HCT116 (cell line): ENCODE results near the gene SH3BP4. TPM values are rescaled to one million over a fixed set of nuclear protein-coding genes. Genes with fewer than 3 reads are reported as not detected.

Source experiments
- ATAC-seq: fragments of 200-7000 bp; cut with Tn5 transposase; 2 replicates; pipeline ENCODE4 v1.9.1; 2020; ENCODE audit warnings: mild to moderate bottlenecking, moderate library complexity
- BruUV-seq: library from RNA; stranded (reverse); fragments of 400-500 nt; replicated peaks from 2 replicates; lab custom pipeline; 2021; lab: Mats Ljungman, UMichigan
- CTCF ChIA-PET: fragments of 300-600 bp; sonication (Branson Sonifier 250); formaldehyde crosslinking; loops from one replicate; lab custom pipeline; 2021; ENCODE audit warnings: antibody characterized with exemption; lab: Charles Lee
- POLR2A ChIA-PET: fragments of 300-600, 350-600 bp; sonication (Branson Sonifier 250); formaldehyde crosslinking; loops from one replicate; lab custom pipeline; 2021; ENCODE audit warnings: antibody characterized with exemption; lab: Charles Lee
- RAD21 ChIA-PET, 2 experiments: fragments of 300-600 bp; sonication (Branson Sonifier 250); formaldehyde crosslinking; loops; one replicate each; lab custom pipeline; 2023; ENCODE audit warnings: low total read pairs in 2 of 2; ENCODE audit not compliant: uncharacterized antibody in 2 of 2, unreplicated experiment in 2 of 2, low non-redundant PET in 1 of 2; lab: Charles Lee
- DNase-seq: peaks from one replicate; pipeline ENCODE4 v3.0.0-alpha.2; 2010; ENCODE audit warnings: low read depth, low spot score
- H2AFZ ChIP-seq: fragments of 200-600 bp; shearing (Covaris generic), sonication (generic); 2 replicates; pipeline ENCODE4 v1.6.1; 2017; ENCODE audit warnings: low read depth, mixed run types, mixed read lengths, antibody characterized with exemption, low read length; ENCODE audit not compliant: poor library complexity, severe bottlenecking
- H3K27ac ChIP-seq: 2 replicates; pipeline ENCODE4 v1.5.1; 2012; ENCODE audit warnings: low read depth, low read length
- H3K27me3 ChIP-seq: fragments of 200-600 bp; sonication (generic); 2 replicates; pipeline ENCODE4 v1.6.1; 2016; ENCODE audit warnings: mixed run types, low read length, mixed read lengths; ENCODE audit not compliant: insufficient read depth
- H3K36me3 ChIP-seq, 2 experiments: fragments of 200-500 bp in 1 of 2; fragments of 200-600 bp in 1 of 2; sonication (Bioruptor generic) in 1 of 2; sonication (generic) in 1 of 2; 2 replicates each; pipeline versions ENCODE4 v1.5.1 to v1.6.1; 2014 to 2016; ENCODE audit warnings: low read length in 2 of 2, inconsistent platforms in 1 of 2, mixed read lengths in 1 of 2, mixed run types in 1 of 2; ENCODE audit not compliant: insufficient read depth in 2 of 2, control insufficient read depth in 1 of 2
- H3K4me1 ChIP-seq, 2 experiments: fragments of 200-600 bp in 1 of 2; sonication (generic) in 1 of 2; 2 replicates each; pipeline versions ENCODE4 v1.5.1 to v1.6.1; 2012 to 2017; ENCODE audit warnings: low read length in 2 of 2, inconsistent platforms in 1 of 2, mild to moderate bottlenecking in 1 of 2, mixed read lengths in 1 of 2, mixed run types in 1 of 2, moderate library complexity in 1 of 2; ENCODE audit not compliant: insufficient read depth in 2 of 2, control insufficient read depth in 1 of 2
- H3K4me2 ChIP-seq: fragments of 200-600 bp; sonication (generic); 2 replicates; pipeline ENCODE4 v1.6.1; 2017; ENCODE audit warnings: mixed run types, low read length, mixed read lengths
- H3K4me3 ChIP-seq, 2 experiments: fragments of 200-600 bp in 1 of 2; sonication (generic) in 1 of 2; replicated peaks in 1 of 2; 2 replicates each; pipeline ENCODE4 v1.5.1; 2011 to 2016; ENCODE audit warnings: low read length in 2 of 2, control low read depth in 1 of 2, low read depth in 1 of 2, mild to moderate bottlenecking in 1 of 2, mixed read lengths in 1 of 2, mixed run types in 1 of 2
- H3K79me2 ChIP-seq: fragments of 200-600 bp; sonication (generic); 2 replicates; pipeline ENCODE4 v1.6.1; 2017; ENCODE audit warnings: mild to moderate bottlenecking, mixed run types, low read length, moderate library complexity, mixed read lengths; ENCODE audit not compliant: insufficient read depth
- H3K9ac ChIP-seq: fragments of 200-600 bp; sonication (generic); 2 replicates; pipeline ENCODE4 v1.6.1; 2016; ENCODE audit warnings: low read length, mixed read lengths
- H3K9me2 ChIP-seq: fragments of 200-600 bp; sonication (generic), shearing (Covaris generic); 2 replicates; pipeline ENCODE4 v1.6.1; 2017; ENCODE audit warnings: mixed run types, mild to moderate bottlenecking, moderate library complexity; ENCODE audit not compliant: insufficient read depth
- H3K9me3 ChIP-seq, 2 experiments: fragments of 200-500 bp in 1 of 2; fragments of 200-600 bp in 1 of 2; sonication (Bioruptor generic) in 1 of 2; sonication (generic) in 1 of 2; 2 replicates each; pipeline ENCODE4 v1.6.1; 2014 to 2017; ENCODE audit warnings: low read length in 2 of 2, mixed read lengths in 2 of 2, inconsistent platforms in 1 of 2, low read depth in 1 of 2, mild to moderate bottlenecking in 1 of 2, mixed run types in 1 of 2, moderate library complexity in 1 of 2; ENCODE audit not compliant: control insufficient read depth in 1 of 2, insufficient read depth in 1 of 2
- H4K20me1 ChIP-seq: fragments of 200-600 bp; sonication (generic), shearing (Covaris generic); 2 replicates; pipeline ENCODE4 v1.6.1; 2017; ENCODE audit warnings: mixed run types, mild to moderate bottlenecking, moderate library complexity; ENCODE audit not compliant: insufficient read depth
- CEBPB ChIP-seq: IDR thresholded peaks from 2 replicates; pipeline ENCODE4 v1.6.1; 2012; ENCODE audit warnings: low read depth
- EGR1 ChIP-seq: IDR thresholded peaks from 2 replicates; pipeline ENCODE4 v1.6.1; 2012; ENCODE audit warnings: low read depth
- EZH2 ChIP-seq: fragments of 200-600 bp; sonication (generic); IDR thresholded peaks from 2 replicates; pipeline ENCODE4 v1.6.1; 2017; ENCODE audit warnings: antibody characterized with exemption, mixed run types
- EZH2phosphoT487 ChIP-seq: fragments of 200-600 bp; IDR thresholded peaks from 2 replicates; pipeline ENCODE4 v1.6.1; 2018; ENCODE audit warnings: antibody characterized with exemption, borderline replicate concordance
- FOSL1 ChIP-seq: IDR thresholded peaks from 2 replicates; pipeline ENCODE4 v1.6.1; 2012; ENCODE audit warnings: low read depth
- JUND ChIP-seq: IDR thresholded peaks from 2 replicates; pipeline ENCODE4 v1.6.1; 2012
- POLR2A ChIP-seq: IDR thresholded peaks from 2 replicates; pipeline ENCODE4 v1.7.0; 2011; ENCODE audit warnings: borderline replicate concordance; ENCODE audit not compliant: insufficient read depth, insufficient read length; ENCODE audit errors: extremely low read depth
- POLR2AphosphoS5 ChIP-seq: IDR thresholded peaks from 2 replicates; pipeline ENCODE4 v1.6.1; 2011; ENCODE audit warnings: mild to moderate bottlenecking, low read depth, low read length, moderate library complexity
- RAD21 ChIP-seq: IDR thresholded peaks from 2 replicates; pipeline ENCODE4 v1.6.1; 2012; ENCODE audit warnings: low read depth, mild to moderate bottlenecking
- REST ChIP-seq: IDR thresholded peaks from 2 replicates; pipeline ENCODE4 v1.6.1; 2012; ENCODE audit warnings: low read depth
- SIN3A ChIP-seq: IDR thresholded peaks from 2 replicates; pipeline ENCODE4 v1.6.1; 2012; ENCODE audit warnings: low read depth
- SP1 ChIP-seq: IDR thresholded peaks from 2 replicates; pipeline ENCODE4 v1.6.1; 2012; ENCODE audit warnings: low read depth
- SRF ChIP-seq: IDR thresholded peaks from 2 replicates; pipeline ENCODE4 v1.6.1; 2012; ENCODE audit warnings: low read depth
- TCF7L2 ChIP-seq: IDR thresholded peaks from 2 replicates; pipeline ENCODE4 v1.7.0; 2011; ENCODE audit warnings: borderline replicate concordance, inconsistent platforms; ENCODE audit not compliant: insufficient read depth, insufficient read length; ENCODE audit errors: extremely low read depth
- YY1 ChIP-seq: IDR thresholded peaks from 2 replicates; pipeline ENCODE4 v1.6.1; 2011; ENCODE audit warnings: low read length, low read depth, moderate library complexity, mild to moderate bottlenecking; ENCODE audit not compliant: insufficient replicate concordance; ENCODE audit errors: extremely low read depth
- ZBTB33 ChIP-seq: IDR thresholded peaks from 2 replicates; pipeline ENCODE4 v1.6.1; 2011; ENCODE audit warnings: mild to moderate bottlenecking, low read length, moderate library complexity; ENCODE audit not compliant: insufficient replicate concordance; ENCODE audit errors: extremely low read depth
- ZFX ChIP-seq: fragments of 450-650 bp; IDR thresholded peaks from 2 replicates; pipeline ENCODE4 v1.6.1; 2017
- ZNF274 ChIP-seq: fragments of 200-500 bp; sonication (Bioruptor generic); IDR thresholded peaks from 2 replicates; pipeline ENCODE4 v1.6.1; 2014; ENCODE audit warnings: mild to moderate bottlenecking, low read depth, low read length, inconsistent platforms
- intact Hi-C: fragments of 100-400 bp; cut with micrococcal nuclease; formaldehyde crosslinking; loops from 2 replicates; pipeline ENCODE4 v1.10.0; 2022
- total RNA-seq: library from RNA; stranded (reverse); gene quantifications from one replicate; pipeline ENCODE4 v1.2.1, GENCODE V29; 2021; ENCODE audit not compliant: unreplicated experiment

The SH3BP4 gene
- total RNA-seq, 1 experiment from 2014 or later, result 32.9 TPM

- ChIA-PET CTCF (no interaction called here), RAD21 (no interaction called here), POLR2A (no interaction called here)
- intact Hi-C loops, result no loop called here
- no peak for TF ChIP-seq FOSL1
- no peak for TF ChIP-seq POLR2A
- TF ChIP-seq RAD21, result no peak
- no peak for TF ChIP-seq EZH2phosphoT487
- no peak for TF ChIP-seq TCF7L2
- no peak for TF ChIP-seq SRF
- TF ChIP-seq ZFX, result no peak
- ATAC-seq, result no peak
- Histone ChIP-seq H3K27ac (no peak overlapping the region), H3K79me2 (no peaks in the 10 kb centered on the region), H3K36me3 (no peaks in the 10 kb centered on the region), H3K4me3 (no peak overlapping the region), H4K20me1 (no peaks in the 10 kb centered on the region), H3K9ac (no peak overlapping the region), H3K4me2 (no peak overlapping the region), H3K9me2 (no peaks in the 10 kb centered on the region), H2AFZ (no peak overlapping the region), H3K27me3 (no peaks in the 10 kb centered on the region), H3K4me1 (no peaks in the 10 kb centered on the region), H3K9me3 (no peaks in the 10 kb centered on the region)
- no peak for DNase-seq
- no TSS peak for BruUV-seq
Observed at GRCh38 chr2:235083822-235084221, 132.0 kb downstream of the SH3BP4 start.

- Histone ChIP-seq H3K9me3 (no peaks in the 10 kb centered on the region), H2AFZ (no peak overlapping the region), H3K27me3 (no peaks in the 10 kb centered on the region), H3K36me3 (no peaks in the 10 kb centered on the region), H3K9me2 (no peaks in the 10 kb centered on the region), H4K20me1 (no peaks in the 10 kb centered on the region), H3K79me2 (no peaks in the 10 kb centered on the region), H3K9ac (no peak overlapping the region), H3K4me2 (no peak overlapping the region), H3K27ac (no peak overlapping the region), H3K4me1 (no peaks in the 10 kb centered on the region), H3K4me3 (no peak overlapping the region)
- CTCF ChIA-PET, result no interaction called here
- DNase-seq (no peak), ATAC-seq (no peak)
- POLR2A ChIA-PET, result no interaction called here
- intact Hi-C loops, result no loop called here
- RAD21 ChIA-PET, result no interaction called here
- no TSS peak for BruUV-seq
- no peak for TF ChIP-seq EZH2phosphoT487
- TF ChIP-seq ZFX, result no peak
- no peak for TF ChIP-seq ZNF274
- TF ChIP-seq POLR2AphosphoS5, result no peak
- TF ChIP-seq EZH2, result no peak
- no peak for TF ChIP-seq ZBTB33
- TF ChIP-seq REST, result no peak
- no peak for TF ChIP-seq SIN3A
- TF ChIP-seq SP1, result no peak
- TF ChIP-seq FOSL1, result no peak
- TF ChIP-seq EGR1, result no peak
- no peak for TF ChIP-seq YY1
- no peak for TF ChIP-seq JUND
- TF ChIP-seq CEBPB, result no peak
Observed at GRCh38 chr2:235084424-235084823, 132.6 kb downstream of the SH3BP4 start.
